HG02798 (cell line): Measurements from ENCODE around the gene RPS27.
"Not testable (repeated sequence)": the region's sequence is repeated elsewhere in the genome, so short reads cannot be mapped to it uniquely, and the experiment has no call there.

Source experiments
- ATAC-seq: cut with Tn5 transposase; IDR thresholded peaks from one replicate; pipeline ENCODE4 v1.9.1; 2021; ENCODE audit warnings: mild to moderate bottlenecking; ENCODE audit not compliant: unreplicated experiment, poor library complexity

Gene RPS27

DNA sequence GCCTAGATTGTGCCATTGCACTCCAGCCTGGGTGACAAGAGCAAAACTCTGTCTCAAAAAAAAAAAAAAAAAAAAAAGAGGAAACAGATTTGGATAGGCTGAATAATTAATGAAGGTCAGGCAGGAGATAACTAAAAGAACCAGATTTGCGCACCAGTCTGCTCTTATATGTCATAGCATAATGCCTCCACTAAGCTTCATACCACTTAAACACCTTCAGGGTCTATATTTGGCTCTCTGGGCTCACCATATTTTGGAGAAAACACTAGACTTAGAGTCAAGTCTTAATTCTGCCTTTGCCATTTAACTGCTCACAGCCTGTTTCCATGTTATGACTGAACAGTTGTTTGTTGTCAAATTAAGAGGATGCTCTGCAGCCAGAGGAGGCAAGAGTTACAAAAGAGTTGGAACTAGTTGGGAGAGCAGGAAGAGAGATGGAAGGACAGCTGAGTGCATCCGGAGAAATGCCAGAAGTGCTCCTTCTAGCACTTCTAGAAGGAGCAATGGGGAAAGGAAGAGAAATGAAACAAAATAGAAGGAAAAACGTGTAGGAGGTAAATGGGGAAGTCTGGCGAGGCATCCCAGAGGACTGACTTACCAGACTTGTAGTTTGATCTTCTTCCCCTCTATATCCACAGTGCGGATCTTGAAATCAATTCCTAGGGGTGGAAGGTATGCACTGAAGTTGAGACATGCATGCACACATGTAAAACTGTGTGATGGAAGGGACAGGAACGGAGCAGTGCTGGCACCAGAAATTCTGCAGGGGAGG lies 6.3 kb upstream of the RPS27 start:
- ATAC-seq = no peak

DNA sequence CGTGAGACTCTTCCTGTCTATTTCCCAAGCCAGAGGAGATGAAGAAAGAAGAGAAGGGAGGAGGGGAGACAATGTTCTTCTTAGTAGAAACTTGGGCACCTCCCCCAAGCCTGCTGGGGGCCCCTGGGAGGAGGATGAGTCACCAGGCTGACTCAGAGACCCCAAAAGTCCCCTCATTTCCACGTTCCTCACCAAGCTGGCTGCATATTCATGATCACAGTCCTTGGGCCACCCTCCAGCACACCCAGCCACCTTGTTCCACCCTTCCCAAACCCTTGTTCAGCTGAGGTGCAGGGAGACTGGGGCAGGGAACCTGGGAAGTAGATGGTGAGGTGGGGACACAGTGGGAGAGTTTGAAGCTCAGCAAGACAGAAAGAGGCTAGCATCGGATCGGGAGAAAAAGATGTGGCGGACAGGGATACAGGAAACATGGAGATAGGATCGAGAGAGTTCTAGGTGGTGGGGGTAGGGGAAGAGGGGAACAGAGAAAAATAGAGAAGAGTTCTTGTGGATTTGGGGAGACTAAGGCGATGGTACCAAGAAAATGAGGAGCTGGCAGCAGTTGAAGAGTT lies 5.1 kb upstream of the RPS27 start:
- no peak for ATAC-seq

DNA sequence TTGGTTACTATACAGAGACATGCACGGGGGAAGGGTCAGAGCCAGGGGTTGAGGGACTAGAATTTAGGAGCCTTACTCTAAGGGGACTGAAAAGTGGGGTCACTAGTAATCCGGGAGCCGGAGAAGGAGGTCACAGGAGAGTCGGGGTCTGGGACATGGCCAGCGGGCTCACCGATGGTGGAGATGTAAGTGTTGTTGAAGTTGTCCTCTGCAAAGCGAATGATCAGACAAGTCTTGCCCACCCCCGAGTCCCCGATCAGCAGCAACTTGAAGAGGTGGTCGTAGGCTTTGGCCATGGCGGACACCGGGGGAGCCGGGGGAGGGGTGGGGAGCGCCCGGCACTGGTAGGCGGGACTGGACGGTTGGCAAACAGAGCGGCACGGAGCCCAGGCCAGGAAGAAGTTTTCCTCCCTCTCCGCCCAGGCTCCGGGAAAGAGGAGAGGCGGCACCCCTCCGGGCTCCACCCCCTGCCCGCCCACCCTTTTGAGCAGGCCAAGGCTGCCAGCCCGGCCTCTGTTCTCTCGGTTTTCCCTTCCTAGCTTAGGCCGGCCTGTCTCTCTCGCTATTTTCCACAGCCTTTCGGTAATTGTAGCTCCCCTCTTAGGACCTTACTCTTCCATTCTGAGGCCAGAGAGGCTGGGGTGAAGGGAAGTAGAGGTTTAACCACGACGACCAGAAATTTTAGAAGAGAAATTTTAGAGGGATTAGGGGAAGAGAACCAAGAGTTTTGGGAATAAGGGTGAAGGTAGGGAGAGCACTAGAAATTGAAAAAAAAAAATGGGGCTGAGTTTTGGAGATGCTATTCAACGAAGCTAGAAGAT lies 4.4 kb upstream of the RPS27 start, which contains the start of gene RAB13:
TSS of gene RAB13 (minus strand) at position 399 of the 821 bp plus-strand sequence. CDS start at position 296, 103 bp downstream.
- no peak for ATAC-seq

DNA sequence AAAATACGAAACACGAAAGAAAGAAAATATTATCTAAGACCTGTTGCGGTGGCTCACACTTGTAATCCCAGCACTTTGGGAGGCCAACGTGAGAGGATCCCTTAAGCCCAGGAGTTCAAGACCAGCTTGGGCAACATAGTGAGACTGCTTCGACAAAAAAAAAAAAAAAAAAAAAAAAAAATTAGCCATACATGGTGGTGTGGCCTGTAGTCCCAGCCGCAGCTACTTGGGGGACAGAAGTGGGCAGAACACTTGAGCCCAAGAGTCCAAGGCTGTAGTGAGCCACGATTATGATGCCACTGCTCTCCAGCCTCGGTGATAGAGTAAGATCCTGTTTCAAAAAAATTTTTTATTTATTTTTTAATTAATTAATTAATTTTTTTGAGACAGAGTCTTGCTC lies 2.9 kb upstream of the RPS27 start:
- no peak for ATAC-seq

DNA sequence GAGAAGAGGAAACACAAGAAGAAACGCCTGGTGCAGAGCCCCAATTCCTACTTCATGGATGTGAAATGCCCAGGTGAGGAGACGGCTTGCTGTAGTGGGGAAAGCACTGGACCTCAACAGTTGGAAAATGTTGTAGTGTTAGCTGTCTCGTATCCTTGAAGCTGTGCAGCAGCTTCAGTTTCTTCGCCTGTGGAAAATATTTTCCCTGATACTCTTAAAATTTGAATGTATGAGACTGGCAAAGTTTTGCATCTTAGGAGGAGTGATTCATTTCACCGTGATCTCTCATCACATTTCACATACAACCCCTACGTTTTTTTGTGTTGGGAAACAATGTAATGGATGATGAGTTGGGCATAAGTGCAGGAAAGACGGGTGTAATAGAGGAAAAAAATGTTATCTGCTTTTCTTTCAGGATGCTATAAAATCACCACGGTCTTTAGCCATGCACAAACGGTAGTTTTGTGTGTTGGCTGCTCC lies 629 bp downstream of the RPS27 start:
- ATAC-seq = no peak

DNA sequence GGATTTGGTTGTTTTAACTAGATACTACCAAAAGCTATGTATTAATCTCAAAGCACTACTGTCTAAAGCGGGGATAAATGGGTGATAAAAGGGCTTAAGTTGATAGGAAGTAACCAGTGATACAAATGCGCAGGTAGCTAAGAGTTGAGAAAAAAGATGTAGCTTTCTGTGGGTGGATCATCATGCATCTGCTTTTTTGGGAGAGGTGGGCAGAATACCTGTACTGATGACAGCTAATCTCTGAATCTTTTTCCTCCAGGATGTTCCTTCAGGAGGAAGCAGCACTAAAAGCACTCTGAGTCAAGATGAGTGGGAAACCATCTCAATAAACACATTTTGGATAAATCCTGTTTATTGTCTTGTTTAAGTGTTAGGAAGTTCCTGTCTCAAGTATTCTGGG lies 1.2 kb downstream of the RPS27 start:
- no peak for ATAC-seq

DNA sequence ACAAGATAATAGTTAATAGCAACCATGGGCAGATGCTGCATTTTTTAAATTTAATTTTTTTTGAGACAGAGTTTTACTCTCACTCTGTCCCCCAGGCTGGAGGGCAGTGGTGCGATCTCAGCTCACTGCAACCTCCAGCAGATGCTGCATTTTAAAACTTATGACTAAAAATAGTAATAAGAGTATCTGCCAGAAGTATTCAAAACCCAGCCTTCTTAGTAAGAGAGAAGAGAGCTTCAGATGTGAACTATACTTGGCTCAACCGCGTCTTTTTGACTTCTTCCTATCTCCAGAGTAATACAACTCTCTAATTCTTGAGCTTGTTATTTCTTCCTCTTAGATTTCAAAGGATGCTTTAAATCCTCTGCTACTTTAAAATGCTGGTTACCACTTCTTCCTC lies 4.6 kb downstream of the RPS27 start:
- ATAC-seq = no peak

DNA sequence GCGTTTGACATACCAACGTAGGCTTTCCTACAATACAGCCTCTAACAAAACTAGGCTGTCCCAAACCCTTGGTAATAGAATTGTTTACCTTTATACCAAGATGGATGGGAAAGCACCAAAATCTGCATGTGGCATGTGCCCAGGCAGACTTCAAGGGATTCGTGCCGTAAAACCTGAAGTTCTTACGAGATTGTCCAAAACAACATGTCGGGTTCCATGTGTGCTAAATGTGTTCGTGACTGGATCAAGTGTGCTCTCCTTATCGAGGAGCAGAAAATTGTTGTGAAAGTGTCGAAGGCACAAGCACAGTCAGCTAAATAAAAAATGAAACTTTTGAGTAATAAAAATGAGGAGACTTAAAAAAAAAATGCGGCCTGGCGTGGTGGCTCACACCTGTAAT lies 5.1 kb downstream of the RPS27 start:
- no peak for ATAC-seq

DNA sequence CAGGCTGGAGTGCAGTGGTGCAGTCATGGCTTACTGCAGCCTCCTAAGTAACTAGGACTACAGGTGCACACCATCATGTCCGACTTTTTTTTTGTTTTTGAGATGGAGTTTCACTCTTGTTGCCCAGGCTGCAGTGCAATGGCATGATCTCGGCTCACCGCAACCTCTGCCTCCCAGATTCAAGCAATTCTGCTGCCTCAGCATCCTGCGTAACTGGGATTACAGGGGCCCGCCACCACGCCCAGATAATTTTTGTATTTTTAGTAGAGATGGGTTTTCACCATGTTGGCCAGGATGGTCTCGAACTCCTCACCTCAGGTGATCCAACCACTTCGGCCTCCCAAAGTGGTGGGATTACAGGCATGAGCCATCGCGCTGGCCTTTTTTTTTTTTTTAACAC lies 6.3 kb downstream of the RPS27 start:
- ATAC-seq = not testable (repeated sequence)

DNA sequence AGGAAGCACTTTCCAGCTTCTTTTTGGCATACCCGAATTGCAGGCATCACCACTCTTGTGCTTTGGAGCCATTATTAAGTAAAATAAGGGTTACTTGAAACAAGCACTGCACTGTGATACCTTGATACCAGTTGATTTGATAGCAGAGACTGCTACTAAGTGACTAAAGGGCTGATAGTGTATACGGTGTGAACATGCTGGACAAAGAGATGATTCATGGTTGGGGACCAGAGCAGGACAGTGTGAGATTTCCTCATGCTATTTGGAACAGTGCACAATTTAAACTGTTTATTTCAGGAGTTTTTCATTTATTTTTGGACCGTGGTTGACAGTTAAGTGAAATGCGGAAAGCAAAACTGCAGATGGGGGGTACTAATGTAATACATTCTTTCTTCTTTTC lies 9.9 kb downstream of the RPS27 start:
- no peak for ATAC-seq

DNA sequence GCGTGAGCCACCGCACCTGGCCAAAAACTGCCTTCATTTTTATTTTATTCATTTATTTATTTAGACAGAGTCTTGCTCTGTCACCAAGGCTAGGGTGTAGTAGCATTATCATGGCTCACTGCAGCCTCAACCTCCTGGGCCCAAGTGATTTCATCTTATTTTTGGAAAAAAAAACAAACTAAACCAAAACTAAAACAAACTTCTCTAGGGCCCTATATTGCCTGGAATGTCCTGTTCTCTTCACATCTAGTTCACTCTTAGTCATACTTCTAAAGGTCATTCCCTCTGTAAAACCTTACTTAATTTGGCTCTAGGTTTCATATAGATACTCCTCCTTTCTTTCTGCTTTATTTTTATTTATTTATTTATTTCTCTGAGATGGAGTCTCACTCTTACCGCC lies 15.6 kb downstream of the RPS27 start:
- no peak for ATAC-seq

DNA sequence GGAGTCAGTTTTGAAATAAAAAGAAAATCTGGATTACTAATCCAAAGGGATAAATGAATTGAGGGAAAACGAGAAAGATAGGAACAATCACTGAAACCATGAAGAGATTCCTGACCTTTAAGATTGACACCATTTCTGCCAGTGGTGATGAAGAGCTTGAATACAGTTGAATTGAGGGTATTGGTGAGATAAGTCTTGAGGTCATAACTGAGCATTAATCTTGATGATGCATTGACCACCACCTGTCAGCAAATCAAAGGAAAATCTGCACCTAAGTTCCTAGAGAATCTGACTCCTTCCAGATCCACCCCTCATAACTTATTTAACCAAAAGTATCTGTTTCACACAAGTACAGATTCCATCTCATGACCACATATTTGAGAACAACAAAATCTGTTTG lies 21.6 kb downstream of the RPS27 start:
- ATAC-seq = no peak

DNA sequence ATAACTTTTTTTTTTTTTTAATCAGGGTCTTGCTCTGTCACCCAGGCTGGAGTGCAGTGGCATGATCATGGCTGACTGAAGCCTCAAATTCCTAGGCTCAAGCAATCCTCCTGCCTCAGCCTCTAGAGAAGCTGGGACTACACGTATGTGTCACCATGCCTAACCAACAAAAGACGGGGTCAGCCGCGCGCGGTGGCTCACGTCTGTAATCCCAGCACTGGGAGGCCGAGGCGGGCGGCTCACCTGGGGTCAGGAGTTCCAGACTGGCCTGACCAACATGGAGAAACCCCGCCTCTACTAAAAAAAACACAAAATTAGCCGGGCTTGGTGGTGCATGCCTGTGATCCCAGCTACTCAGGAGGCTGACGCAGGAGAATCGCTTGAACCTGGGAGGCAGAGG lies 22.0 kb downstream of the RPS27 start:
- ATAC-seq = not testable (repeated sequence)

DNA sequence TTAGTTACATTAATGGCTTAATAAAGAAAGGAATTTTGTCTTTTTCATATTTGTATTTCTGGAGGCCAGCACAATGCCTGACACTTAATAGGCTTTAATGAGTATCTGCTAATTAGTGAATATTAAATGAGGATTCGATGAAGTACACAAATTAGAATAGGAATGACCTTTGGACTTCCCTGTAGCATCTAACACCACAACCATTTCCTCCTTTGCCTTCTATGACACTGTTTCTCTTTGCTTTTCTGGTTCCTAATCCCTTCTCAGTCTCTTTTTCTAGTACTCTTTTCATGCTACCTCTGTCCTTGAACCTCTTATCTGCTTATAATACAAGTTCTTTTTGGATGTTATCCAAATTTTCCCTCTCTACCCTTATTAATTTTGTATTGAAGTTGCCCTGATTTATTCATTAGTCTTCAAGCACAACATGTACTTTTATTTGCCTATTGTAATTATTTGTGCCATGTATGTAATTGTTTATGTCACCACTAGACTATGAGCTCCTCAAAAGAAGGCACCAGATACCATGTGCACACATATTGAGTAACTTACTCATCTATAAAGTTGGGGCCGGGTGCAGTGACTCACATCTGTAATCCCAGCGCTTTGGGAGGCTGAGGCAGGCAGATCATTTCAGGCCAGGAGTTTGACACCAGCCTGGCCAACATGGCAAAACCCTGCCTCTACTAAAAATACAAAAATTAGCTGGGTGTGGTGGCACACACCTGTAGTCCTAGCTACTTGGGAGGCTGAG lies 23.8 kb downstream of the RPS27 start:
- no peak for ATAC-seq

DNA sequence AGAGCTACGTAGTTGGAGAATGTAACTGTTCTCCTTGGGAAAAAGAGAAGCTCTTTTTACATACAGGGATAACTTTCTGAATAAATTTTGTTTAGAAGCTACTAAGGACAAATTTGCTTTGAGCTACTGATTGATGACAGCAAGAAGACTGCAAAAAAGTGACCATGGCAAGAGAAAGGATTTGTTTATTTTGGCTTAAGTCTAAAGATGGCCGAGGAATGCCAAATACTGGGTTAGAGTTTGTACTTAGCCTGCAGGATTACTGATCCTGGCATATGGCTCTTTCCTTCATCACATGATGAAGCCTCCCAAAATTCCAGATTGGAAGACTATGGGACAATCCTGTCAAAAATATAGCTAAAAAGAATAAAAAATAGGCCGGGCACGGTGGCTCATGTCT lies 28.7 kb downstream of the RPS27 start:
- ATAC-seq = no peak

DNA sequence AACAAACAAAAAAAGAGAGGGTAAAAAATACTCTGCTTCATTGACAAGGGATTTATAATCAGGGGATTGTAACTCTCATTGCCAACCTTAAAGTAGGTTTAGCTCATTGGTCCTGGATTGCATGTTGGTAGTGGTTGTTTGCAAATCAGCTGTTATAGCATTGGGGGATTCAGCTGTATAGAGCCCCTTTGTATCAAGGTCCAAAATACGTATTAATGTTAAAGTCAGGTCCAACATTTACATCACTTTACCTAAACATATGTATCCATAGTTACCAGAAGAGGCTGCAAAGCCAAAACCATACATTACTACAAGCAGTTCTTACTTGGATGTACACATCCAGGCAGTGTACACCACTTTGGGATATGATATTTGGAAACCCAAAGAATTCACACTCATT lies 29.4 kb downstream of the RPS27 start:
- ATAC-seq = no peak

DNA sequence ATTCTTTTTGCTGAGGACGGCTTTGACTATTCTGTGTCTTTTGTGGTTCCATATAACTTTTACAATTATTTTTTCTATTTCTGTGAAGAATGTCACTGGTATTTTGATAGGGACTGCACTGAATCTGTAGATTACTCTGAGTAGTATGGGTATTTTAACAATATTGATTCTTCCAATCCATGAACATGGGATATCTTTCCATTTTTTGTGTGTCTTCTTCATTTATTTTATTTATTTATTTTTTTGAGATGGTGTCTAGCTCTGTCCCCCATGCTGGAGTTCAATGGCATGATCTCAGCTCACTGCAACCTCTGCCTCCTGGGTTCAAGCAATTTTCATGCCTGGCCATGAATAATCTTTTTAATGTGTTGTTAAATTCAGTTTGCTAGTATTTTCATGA lies 43.1 kb downstream of the RPS27 start:
- ATAC-seq = not testable (repeated sequence)
